GM23248 (cell line): ENCODE data around the gene WWOX.

ENCODE experiments used
- EZH2 ChIP-seq: fragments of 200-600 bp; sonication (generic); IDR thresholded peaks from 2 replicates; pipeline ENCODE4 v1.6.1; 2018; ENCODE audit warnings: antibody characterized with exemption, mild to moderate bottlenecking; ENCODE audit not compliant: insufficient read depth, poor library complexity, severe bottlenecking
- EZH2phosphoT487 ChIP-seq: fragments of 200-600 bp; sonication (generic); IDR thresholded peaks from 2 replicates; pipeline ENCODE4 v1.6.1; 2018; ENCODE audit warnings: antibody characterized with exemption, moderate library complexity, mild to moderate bottlenecking, low read depth; ENCODE audit not compliant: insufficient read depth

DNA sequence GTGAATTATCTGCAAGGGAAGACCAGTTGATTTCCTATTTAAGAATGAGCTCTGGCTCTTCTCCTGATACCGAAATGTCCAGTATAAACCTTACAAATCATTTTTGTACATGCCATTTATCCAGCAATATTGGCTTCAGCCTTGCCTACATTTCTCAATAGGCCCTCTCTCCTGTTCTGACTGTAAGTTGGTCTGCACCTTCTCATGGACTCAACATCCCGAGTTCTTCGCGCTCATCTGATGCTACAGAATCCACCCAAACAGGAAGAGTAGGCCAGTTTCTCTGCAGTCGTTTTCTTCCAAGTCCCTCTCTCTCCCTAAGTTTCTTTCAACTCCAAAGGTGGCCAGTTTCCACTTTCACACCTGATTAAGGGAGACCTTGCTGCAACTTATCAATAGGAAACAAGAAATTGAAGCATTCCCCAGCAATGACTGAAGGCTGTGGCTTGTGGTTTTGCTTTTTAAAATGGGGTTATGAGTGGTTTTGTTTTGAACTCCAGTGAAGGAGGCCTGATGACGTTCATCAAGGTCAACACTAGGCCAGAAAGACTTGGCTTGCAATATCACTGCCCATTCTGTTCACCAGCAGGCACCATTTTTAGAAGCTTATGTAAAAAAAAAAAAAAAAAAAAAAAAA, 1118.0 kb downstream of the WWOX start:
- TF ChIP-seq EZH2, result no peak
- TF ChIP-seq EZH2phosphoT487, result no peak
